ENCODE measurements around the gene LYSMD2. TPM values are rescaled to one million over a fixed set of nuclear protein-coding genes. Genes with fewer than 3 reads are reported as not detected.
"Not testable (repeated sequence)": the region's sequence is repeated elsewhere in the genome, so short reads cannot be mapped to it uniquely, and the experiment has no call there.

LYSMD2 gene, protein sequence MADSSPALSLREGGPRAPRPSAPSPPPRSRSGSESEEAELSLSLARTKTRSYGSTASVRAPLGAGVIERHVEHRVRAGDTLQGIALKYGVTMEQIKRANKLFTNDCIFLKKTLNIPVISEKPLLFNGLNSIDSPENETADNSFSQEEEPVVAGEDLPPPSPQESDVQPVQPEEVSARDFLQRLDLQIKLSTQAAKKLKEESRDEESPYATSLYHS
- total RNA-seq = 16.0 and 16.5 TPM in 2 replicates

DNA sequence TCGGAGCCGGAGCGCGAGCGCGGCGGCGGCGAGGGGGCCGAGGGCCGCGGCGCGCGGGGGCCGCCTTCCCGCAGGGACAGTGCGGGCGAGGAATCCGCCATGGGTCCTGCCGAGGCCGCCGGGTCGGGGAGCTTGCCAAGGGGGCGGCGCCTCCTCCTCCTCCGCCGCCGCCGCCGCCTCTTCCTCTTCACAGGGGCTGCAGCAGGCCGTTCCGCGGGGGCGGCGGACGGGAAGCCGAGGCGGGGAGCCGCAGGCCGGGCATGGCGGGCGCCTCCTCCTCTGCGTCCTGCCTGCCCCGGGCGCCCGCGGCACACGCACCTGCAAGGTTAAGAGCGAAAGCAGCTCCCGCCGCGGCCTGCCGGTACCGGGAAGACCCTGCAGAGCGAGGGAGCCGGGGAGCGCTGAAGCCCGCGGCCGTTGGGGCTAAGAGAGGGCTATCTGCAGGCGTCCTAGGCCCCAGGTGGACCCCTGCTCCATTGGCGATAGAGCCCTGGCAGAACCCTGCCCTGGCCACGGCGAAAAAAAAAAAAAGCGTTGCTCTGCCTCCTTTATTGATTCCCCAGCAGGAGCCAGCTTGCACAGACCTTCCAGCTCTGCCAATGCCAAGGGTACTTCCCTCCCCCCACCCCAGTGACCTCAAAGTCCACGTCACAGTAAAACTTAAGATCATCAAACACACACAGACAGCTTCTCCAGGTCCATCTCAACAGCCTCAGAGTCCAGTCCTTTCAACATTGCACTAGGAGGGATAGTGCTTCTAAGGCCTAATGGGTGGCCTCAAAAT, at the start of gene LYSMD2:
Gene LYSMD2, minus strand, starts transcription at position 134 of the 784 bp plus-strand sequence. Its CDS starts 33 bp downstream, at position 101.
- peak; percentile 64 for DNase-seq (ENCODE audit: low spot score)
- Mint-ChIP-seq H3K36me3 (ENCODE audit: low read depth) (peaks cover 11% of the 10 kb centered on the region), H3K9me3 (no peaks in the 10 kb centered on the region), H3K4me3 (peak within 1 kb of the TSS; percentile 84), H3K27me3 (ENCODE audit: insufficient read depth) (peaks cover 4% of the 10 kb centered on the region), H3K4me1 (ENCODE audit: low read depth) (peaks cover 42% of the 10 kb centered on the region), H3K27ac (peak within 1 kb of the TSS; percentile 85)
- intact Hi-C loops (cut with micrococcal nuclease) = loop anchor here (2.0 to 10.0 kb wide), 7 partner anchors 13 to 973 kb away; partner anchors contain the start of genes AP4E1, SPPL2A and TMOD2

DNA sequence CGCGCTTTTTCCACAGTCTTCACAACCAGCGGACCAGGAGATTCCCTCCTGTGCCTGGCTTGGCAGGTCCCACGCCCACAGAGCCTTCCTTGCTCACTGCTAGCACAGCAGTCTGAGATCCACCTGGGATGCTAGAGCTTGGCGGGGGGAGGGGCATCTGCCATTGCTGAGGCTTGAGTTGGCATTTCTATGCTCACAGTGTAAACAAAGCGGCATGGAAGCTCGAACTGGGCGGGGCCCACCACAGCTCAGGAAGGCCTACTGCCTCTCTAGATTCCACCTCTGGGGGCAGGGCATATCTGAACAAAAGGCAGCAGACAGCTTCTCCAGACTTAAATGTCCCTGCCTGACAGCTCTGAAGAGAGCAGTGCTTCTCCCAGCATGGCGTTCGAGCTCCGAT, 49.7 kb upstream of the LYSMD2 start:
- H3K36me3 Mint-ChIP-seq (ENCODE audit: low read depth); DNase-seq (ENCODE audit: low spot score); H3K27ac Mint-ChIP-seq; H3K4me1 Mint-ChIP-seq (ENCODE audit: low read depth); H3K27me3 Mint-ChIP-seq (ENCODE audit: insufficient read depth); H3K4me3 Mint-ChIP-seq; intact Hi-C loops (cut with micrococcal nuclease); H3K9me3 Mint-ChIP-seq: not testable (repeated sequence)

DNA sequence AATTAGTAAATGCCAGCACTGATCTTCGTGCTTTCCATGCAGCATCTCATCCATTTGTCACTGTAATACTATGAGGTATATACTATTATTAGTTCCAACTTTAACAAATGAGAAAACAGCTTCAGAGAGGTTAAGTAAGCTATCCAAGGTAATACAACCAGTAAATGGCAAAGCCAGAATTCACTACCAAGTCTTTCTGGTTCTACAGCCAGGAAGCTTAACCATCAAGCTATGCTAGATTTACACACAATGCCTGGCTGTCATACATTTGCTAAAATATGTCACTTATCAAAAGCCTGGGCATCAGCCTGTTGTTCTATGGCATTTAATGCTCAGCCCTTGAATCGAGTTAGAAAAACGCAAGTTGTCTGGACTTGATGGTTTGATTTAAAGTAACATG, 46.5 kb upstream of the LYSMD2 start:
- H3K4me3 Mint-ChIP-seq = no peak overlapping the region
- no peaks in the 10 kb centered on the region for H3K9me3 Mint-ChIP-seq
- intact Hi-C loops (cut with micrococcal nuclease) = no loop called here
- H3K4me1 Mint-ChIP-seq (ENCODE audit: low read depth) = no peaks in the 10 kb centered on the region
- H3K36me3 Mint-ChIP-seq (ENCODE audit: low read depth) = peaks cover 7% of the 10 kb centered on the region
- H3K27ac Mint-ChIP-seq = no peak overlapping the region
- H3K27me3 Mint-ChIP-seq (ENCODE audit: insufficient read depth) = no peaks in the 10 kb centered on the region
- DNase-seq (ENCODE audit: low spot score) = no peak

DNA sequence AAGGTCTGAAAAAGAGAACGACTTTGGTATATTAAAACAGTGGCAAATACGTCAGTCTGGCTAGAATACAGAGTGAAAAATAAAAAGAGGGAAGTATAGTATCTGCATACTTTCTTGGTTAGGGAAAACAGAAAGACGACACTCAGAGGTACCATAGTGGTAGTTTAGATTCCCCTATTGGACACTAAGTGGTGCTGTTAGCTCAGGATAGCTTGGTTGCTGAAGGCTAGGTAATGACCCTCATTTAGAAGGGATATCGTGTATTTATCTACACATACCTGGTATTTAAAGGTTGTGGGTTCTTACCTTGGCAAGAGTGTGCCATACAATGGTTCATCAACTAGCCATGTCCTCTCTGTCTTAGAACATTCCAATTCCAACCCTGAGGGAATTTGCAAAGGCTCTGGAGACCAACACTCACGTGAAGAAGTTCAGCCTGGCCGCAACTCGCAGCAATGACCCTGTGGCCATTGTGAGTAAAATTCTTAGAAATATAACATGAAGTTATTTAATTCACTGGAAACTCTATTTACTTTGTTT, 45.0 kb upstream of the LYSMD2 start:
- H3K36me3 Mint-ChIP-seq (ENCODE audit: low read depth) = peaks cover 6% of the 10 kb centered on the region
- H3K27me3 Mint-ChIP-seq (ENCODE audit: insufficient read depth) = no peaks in the 10 kb centered on the region
- H3K4me1 Mint-ChIP-seq (ENCODE audit: low read depth) = no peaks in the 10 kb centered on the region
- intact Hi-C loops (cut with micrococcal nuclease) = no loop called here
- H3K4me3 Mint-ChIP-seq = no peak overlapping the region
- no peaks in the 10 kb centered on the region for H3K9me3 Mint-ChIP-seq
- no peak overlapping the region for H3K27ac Mint-ChIP-seq
- no peak for DNase-seq (ENCODE audit: low spot score)

DNA sequence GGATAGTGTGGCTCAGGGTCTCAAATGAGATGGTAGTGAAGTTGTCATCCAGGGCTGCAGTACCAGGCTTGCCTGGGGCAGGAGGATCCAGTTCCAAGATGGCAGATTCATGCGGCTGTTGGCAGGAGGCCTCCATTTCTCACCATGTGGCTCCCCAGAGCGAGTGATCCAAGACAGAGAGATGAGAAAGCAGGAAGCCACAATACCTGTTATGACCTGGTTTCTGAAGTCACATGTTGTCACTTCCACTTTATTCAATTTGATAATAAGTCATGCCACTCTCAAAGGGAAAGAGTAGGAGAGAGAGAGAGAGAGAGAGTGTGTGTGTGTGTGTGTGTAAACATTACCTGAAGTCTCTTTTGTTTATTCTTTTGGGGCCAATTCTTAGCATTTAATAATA, 44.1 kb upstream of the LYSMD2 start:
- Mint-ChIP-seq H3K36me3 (ENCODE audit: low read depth) (peaks cover 4% of the 10 kb centered on the region), H3K4me1 (ENCODE audit: low read depth) (peaks cover under 1% of the 10 kb centered on the region), H3K9me3 (no peaks in the 10 kb centered on the region), H3K27me3 (ENCODE audit: insufficient read depth) (no peaks in the 10 kb centered on the region), H3K27ac (no peak overlapping the region), H3K4me3 (no peak overlapping the region)
- DNase-seq (ENCODE audit: low spot score) = no peak
- intact Hi-C loops (cut with micrococcal nuclease) = no loop called here

DNA sequence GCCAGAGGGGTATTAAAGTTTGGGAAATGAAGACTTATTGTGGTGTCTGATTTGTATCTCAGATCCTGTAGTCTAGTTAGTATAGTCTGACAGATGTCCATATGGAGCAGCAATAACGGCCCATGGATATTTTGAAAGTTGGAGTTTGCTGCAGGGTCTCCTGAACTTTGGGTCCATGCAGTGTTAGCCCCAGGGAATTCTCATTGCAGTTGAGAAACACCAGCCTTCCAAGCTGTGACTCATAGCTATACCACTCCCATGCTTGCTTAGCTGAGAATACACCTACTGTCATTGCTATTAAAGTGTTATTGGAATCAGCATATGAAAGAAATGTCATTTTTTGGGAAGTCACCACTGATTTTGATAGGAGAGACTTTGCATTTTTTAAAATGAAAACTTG, 43.2 kb upstream of the LYSMD2 start:
- no peak for DNase-seq (ENCODE audit: low spot score)
- H3K4me3 Mint-ChIP-seq = no peak overlapping the region
- intact Hi-C loops (cut with micrococcal nuclease) = no loop called here
- H3K27ac Mint-ChIP-seq = no peak overlapping the region
- no peaks in the 10 kb centered on the region for H3K9me3 Mint-ChIP-seq
- peaks cover 7% of the 10 kb centered on the region for H3K4me1 Mint-ChIP-seq (ENCODE audit: low read depth)
- no peaks in the 10 kb centered on the region for H3K27me3 Mint-ChIP-seq (ENCODE audit: insufficient read depth)
- peaks cover 7% of the 10 kb centered on the region for H3K36me3 Mint-ChIP-seq (ENCODE audit: low read depth)

DNA sequence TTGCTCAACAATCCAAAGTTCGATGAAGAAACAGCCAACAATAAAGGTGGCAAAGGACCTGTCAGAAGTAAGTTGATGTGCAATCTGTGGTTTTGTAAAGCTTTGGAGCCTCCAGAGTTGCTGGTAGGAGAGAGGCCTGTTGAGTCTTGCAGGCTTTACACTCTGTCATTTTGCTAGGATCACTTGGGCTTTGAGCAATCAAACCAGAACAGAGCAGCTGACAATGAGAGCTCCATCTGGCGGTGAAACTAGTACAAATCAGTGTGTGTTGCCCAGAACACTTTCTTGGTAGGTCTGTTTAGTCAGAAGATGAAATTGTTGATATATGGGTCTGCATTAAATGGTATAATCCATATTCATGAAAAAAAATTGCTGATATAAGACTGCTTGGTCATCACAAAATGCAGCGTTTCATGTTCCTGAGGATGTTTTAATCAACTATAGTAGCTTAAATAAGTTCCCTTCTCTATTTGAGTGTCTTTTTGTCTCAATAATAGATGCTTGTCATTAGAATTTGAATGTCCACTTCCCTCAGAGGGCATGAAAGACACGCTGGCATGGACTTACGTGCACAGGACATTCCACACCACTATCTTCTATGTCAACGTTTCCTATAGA, 39.6 kb upstream of the LYSMD2 start:
- intact Hi-C loops (cut with micrococcal nuclease) = loop anchor here (1.0 to 5.0 kb wide), 4 partner anchors 40 to 240 kb away; partner anchors contain the start of genes LYSMD2 and TMOD3
- Mint-ChIP-seq H3K36me3 (ENCODE audit: low read depth) (peaks cover 6% of the 10 kb centered on the region), H3K27me3 (ENCODE audit: insufficient read depth) (no peaks in the 10 kb centered on the region), H3K4me3 (no peak overlapping the region), H3K27ac (no peak overlapping the region), H3K9me3 (no peaks in the 10 kb centered on the region), H3K4me1 (ENCODE audit: low read depth) (peaks cover 7% of the 10 kb centered on the region)
- peak; percentile 53 for DNase-seq (ENCODE audit: low spot score)

DNA sequence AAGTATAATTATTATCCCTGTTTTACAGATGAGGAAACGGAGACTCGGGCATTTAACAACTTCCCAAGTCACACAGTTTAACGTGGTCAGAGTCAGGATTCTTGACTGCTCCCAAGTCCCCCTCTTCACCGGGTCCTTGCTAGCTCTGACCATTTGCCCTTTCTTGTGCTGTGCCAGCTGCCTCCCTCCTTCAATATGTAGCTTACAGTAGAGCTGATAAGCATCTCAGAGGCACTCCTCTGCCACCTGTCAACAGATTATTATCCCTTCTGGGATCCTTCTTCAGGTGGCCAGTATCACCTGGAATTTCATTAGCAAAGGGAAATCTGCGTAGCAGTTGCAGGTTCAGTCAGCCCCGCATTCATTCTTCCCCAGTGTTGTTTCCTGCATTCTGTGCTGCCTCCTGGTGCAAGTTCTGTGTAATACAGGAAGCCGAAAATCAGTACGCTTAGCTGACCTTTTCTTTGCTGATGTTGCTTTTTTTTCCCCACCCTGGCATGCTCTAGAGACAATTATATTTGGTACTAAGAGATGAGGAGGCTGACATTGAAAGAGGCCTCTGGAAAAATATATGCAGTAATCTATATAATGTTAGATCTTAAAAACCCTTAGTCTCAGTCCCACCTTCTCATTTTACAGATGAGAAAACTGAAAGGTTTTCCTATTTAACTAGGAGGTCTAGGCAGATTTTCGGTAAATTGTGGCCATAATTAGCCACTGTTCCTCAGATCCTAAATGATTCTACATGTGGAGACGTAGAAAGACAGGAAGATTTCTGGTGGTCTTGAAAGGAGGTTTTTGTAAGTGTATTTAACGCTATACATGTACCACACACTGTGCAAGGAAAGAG, 38.7 kb upstream of the LYSMD2 start:
- Mint-ChIP-seq H3K9me3 (no peaks in the 10 kb centered on the region), H3K27ac (no peak overlapping the region), H3K4me3 (no peak overlapping the region), H3K27me3 (ENCODE audit: insufficient read depth) (no peaks in the 10 kb centered on the region), H3K36me3 (ENCODE audit: low read depth) (peaks cover 5% of the 10 kb centered on the region), H3K4me1 (ENCODE audit: low read depth) (peaks cover 7% of the 10 kb centered on the region)
- intact Hi-C loops (cut with micrococcal nuclease) = loop anchor here (1.0 to 5.0 kb wide), 4 partner anchors 39 to 239 kb away; partner anchors contain the start of genes LYSMD2 and TMOD3
- DNase-seq (ENCODE audit: low spot score) = peak; percentile 30

DNA sequence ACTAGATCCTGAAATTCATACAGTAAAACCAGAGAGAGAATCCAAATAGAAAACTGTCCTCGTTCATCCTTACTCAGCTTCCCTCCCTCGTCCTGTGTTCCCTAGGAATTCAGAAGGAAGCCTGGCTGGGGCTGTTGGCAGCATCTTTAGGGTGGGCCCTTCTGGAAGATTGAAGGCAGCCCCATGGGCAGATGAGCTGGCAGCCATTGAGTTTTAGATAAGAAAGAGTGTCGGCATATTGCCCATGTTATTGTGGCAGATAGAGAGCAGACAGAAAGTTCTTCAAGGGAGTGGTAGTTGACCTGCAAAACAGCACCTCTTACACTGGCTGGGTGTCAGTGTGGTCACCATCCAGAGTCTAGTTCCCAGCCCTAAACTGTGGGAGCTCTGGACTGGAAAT, 37.5 kb upstream of the LYSMD2 start:
- Mint-ChIP-seq H3K27me3 (ENCODE audit: insufficient read depth) (no peaks in the 10 kb centered on the region), H3K4me3 (no peak overlapping the region), H3K9me3 (no peaks in the 10 kb centered on the region), H3K4me1 (ENCODE audit: low read depth) (peaks cover 7% of the 10 kb centered on the region), H3K27ac (no peak overlapping the region), H3K36me3 (ENCODE audit: low read depth) (peaks cover 7% of the 10 kb centered on the region)
- intact Hi-C loops (cut with micrococcal nuclease) = loop anchor here (5.0 kb wide), 1 partner anchor 238 kb away; no protein-coding TSS in a partner anchor
- DNase-seq (ENCODE audit: low spot score) = no peak

DNA sequence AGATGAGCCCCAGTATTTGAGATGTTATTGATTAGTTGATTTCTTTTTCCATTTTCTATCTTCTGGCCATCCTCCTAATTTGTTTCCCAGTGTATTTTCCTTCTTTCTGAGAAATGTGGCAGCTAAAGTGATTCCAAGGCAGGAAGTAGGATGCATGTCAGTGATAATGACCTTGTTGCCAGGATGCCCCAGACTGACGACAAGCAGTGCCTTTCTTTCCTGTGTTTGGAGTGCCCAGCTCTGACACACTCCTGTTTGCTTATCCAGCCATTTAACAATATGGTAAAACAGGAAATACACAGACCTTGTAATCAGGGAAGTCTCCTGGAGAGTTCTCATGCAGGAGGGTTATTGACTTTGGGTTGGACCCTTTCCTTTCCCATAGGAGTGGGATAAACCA, 34.3 kb upstream of the LYSMD2 start:
- Mint-ChIP-seq H3K27me3 (ENCODE audit: insufficient read depth) (no peaks in the 10 kb centered on the region), H3K4me3 (no peak overlapping the region), H3K36me3 (ENCODE audit: low read depth) (peaks cover 17% of the 10 kb centered on the region), H3K27ac (no peak overlapping the region), H3K4me1 (ENCODE audit: low read depth) (peaks cover 13% of the 10 kb centered on the region), H3K9me3 (peaks cover 4% of the 10 kb centered on the region)
- intact Hi-C loops (cut with micrococcal nuclease) = no loop called here
- DNase-seq (ENCODE audit: low spot score) = no peak

DNA sequence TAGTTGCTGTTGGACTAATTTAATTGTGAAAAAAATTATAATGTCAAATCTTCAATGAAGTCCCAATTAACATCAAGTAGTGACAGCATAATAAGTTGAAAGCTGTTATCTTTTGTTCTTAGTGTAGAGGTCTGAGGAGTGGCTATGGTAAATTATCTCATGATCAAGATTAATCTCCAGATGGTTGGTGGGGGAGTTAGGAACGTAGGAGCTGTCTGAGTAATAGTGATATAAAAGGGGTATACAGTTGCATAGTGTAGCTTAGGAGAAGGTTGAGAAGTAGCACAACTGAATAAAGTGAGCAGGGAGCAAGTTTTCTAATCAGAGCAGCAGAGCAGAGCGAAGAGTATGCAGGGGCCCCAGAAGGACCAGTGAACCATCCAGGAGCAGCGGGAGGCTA, 33.4 kb upstream of the LYSMD2 start:
- no peak overlapping the region for H3K27ac Mint-ChIP-seq
- intact Hi-C loops (cut with micrococcal nuclease) = no loop called here
- H3K9me3 Mint-ChIP-seq = peaks cover 4% of the 10 kb centered on the region
- no peak for DNase-seq (ENCODE audit: low spot score)
- peaks cover 6% of the 10 kb centered on the region for H3K4me1 Mint-ChIP-seq (ENCODE audit: low read depth)
- no peak overlapping the region for H3K4me3 Mint-ChIP-seq
- peaks cover 13% of the 10 kb centered on the region for H3K36me3 Mint-ChIP-seq (ENCODE audit: low read depth)
- H3K27me3 Mint-ChIP-seq (ENCODE audit: insufficient read depth) = no peaks in the 10 kb centered on the region

DNA sequence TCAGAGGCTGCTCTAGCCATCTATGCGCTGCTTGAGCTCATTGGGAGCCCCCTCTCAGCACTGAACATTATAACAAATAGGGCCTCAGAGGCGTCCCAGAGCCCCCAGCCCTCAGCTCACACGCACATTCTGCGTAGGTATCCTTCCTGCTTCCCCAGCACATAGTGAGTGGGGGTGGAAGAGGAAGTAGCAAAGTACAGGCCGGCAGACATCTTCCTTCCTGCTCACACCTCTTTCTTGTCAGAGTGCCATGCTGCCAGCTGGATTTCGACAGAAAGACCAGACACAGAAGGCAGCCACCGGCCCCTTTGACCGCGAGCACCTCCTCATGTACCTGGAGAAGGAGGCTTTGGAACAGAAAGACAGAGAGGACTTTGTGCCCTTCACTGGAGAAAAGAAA, 30.6 kb upstream of the LYSMD2 start:
- H3K4me3 Mint-ChIP-seq = no peak overlapping the region
- H3K4me1 Mint-ChIP-seq (ENCODE audit: low read depth) = peaks cover 6% of the 10 kb centered on the region
- H3K27ac Mint-ChIP-seq = no peak overlapping the region
- no peaks in the 10 kb centered on the region for H3K27me3 Mint-ChIP-seq (ENCODE audit: insufficient read depth)
- peaks cover 4% of the 10 kb centered on the region for H3K9me3 Mint-ChIP-seq
- DNase-seq (ENCODE audit: low spot score) = no peak
- intact Hi-C loops (cut with micrococcal nuclease) = no loop called here
- H3K36me3 Mint-ChIP-seq (ENCODE audit: low read depth) = peaks cover 14% of the 10 kb centered on the region
